SK-N-DZ (cell line): ENCODE data around the gene FOXK1. TPM values are rescaled to one million over a fixed set of nuclear protein-coding genes. Genes with fewer than 3 reads are reported as not detected.
"Not testable (repeated sequence)": the region's sequence is repeated elsewhere in the genome, so short reads cannot be mapped to it uniquely, and the experiment has no call there.

ENCODE experiments used
- DNase-seq: peaks from one replicate; pipeline ENCODE4 v3.0.0-alpha.2; 2015; ENCODE audit warnings: low spot score
- polyA plus RNA-seq, 2 experiments: library from polyadenylated mRNA; depleted of rRNA; stranded (reverse); fragments of >200 nt; gene quantifications; 2 replicates each; pipeline ENCODE4 v1.2.3, GENCODE V29; 2014

FOXK1 gene
- 10.5 and 11.9 TPM in 2 replicates for polyA plus RNA-seq (2014; cell fraction: cytosol; rRNA removed)
- polyA plus RNA-seq (2014; cell fraction: nucleus; rRNA removed), result 11.5 and 14.7 TPM in 2 replicates

- peak; percentile 60 for DNase-seq
Measured at GRCh38 chr7:4681886-4682620, at the start of gene FOXK1. FOXK1 (plus strand) TSS chr7:4682295; CDS start chr7:4682309, 14 bp downstream.

DNA sequence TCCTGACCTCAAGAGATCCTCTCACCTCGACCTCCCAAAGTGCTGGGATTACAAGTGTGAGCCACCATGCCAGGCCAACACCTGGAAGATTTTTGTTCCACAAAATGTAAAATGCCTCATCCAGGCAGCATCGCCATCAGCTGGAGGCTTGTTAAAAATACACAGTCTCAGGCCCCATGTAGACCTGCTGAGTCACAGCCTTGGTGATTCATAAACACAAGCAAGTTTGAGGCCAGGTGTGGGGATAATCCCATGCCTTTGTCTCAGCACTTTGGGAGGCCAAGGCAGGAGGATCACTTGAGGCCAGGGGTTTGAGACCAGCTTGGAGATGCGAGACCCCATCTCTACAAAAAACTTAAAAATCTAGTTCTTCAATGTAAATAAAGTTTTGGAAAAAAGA, 49.1 kb upstream of the FOXK1 start:
- DNase-seq, result no peak

GRCh38 chr7:4634166-4634565, 47.9 kb upstream of the FOXK1 start:
- DNase-seq, result no peak

- DNase-seq, result no peak
Measured at GRCh38 chr7:4638781-4639575, 43.1 kb upstream of the FOXK1 start.

DNA sequence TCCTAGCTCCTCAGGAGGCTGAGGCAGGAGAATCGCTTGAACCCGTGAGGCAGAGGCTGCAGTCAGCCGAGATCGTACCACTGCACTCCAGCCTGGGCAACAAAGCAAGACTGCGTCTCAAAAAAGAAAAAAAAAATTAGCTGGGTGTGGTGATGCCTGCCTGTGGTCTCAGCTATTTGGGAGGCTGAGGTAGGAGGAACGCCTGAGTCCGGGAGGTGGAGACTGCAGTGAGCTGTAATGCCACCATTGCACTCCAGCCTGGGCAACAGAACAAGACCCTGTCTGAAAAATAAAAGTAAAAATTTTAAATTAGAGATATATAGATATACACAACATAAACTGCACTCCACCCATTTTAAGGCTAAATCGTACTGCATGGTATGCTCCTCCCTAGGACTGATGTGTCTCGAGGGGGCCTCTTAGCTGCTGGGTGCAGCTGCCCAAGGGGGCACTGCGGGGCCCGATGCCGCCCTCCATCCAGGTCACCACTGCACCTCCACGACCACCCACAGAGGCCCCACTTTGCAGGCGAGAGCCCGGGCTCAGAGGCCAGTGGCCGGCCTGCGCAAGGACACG, 40.9 kb upstream of the FOXK1 start:
- DNase-seq, result no peak

GRCh38 chr7:4641667-4642467, 40.2 kb upstream of the FOXK1 start:
- peak; percentile 94 for DNase-seq

GRCh38 chr7:4642468-4643203, 39.5 kb upstream of the FOXK1 start:
- DNase-seq, result no peak

DNA sequence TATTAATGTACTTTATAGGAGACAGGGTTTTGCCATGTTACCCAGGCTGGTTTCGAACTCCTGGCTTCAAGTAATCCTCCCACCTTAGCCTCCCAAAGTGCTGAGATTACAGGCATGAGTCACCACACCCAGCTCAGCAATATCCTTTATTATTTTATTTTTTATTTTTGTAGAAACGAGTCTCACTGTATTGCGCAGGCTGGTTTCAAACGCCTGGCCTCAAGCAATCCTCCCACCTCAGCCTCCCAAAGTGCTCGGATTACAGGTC, 39.0 kb upstream of the FOXK1 start:
- not testable (repeated sequence) for DNase-seq

- no peak for DNase-seq
Measured at GRCh38 chr7:4645246-4645645, 36.8 kb upstream of the FOXK1 start.

DNA sequence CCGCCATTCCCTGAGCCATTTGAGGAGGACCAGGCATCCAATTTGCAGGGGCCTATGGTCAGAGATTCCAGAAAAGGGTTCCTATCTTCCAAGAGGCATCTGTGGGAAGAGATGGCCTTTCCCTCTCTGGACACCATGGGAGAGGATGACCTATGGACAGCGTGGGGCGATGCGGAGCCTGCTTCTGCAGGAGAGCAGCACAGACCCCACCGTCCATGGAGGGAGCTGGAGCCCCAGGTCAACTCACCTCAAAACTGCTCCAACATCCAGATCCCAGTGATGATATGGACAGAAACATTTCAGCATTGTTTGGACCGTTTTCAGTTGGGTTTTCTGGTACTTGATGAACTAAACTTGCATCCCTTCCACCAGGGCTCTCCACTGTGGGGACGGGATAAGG, 34.0 kb upstream of the FOXK1 start:
- DNase-seq, result no peak

DNA sequence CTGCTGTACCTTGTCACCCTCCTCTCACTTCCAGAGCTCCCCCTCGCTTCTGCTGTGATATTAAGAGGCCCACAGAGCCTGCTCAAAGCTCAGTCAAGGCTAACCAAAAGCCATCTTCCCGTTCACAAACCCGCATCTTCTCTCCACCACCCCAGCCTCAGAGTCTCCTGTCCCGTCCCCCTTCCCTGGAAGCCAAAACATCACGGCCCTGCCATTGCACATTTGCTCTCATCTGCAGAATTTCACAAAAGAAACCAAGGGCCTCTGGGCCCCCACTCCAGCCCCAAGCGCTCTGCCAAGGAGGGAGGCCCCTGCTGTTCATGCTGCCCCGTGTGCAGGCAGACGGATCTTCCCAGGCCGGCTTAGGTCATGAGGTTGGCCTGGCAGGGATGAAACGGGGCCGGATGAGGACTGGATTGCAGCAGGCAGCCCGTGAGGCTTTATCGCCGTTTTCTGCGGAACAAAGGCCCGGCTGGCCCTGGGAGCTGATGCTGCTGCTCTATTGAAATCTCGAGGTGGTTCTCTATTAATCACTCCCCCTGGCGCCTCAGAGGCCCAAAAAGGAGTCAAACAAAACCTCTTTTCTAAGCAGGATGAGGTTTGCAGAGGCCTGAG, 31.6 kb upstream of the FOXK1 start:
- DNase-seq, result no peak

- DNase-seq, result no peak
Measured at GRCh38 chr7:4653771-4654170, 28.3 kb upstream of the FOXK1 start.

DNA sequence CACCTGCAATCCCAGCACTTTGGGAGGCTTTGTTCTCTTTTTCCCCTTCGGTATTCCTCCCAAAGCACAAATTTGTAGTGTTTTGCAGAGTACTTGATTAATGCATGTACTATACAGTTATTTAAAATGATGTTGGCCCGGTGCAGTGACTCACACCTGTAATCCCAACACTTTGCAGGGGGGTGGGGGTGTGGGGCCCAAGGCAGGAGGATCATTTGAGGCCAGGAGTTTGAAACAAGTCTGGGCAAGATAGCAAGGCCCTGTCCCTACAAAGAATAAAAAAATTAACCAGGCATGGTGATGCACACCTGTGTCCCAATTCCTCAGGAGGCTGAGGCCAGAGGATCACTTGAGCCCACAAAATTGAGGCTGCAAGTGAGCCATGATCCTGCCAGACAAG, 26.8 kb upstream of the FOXK1 start:
- no peak for DNase-seq

DNA sequence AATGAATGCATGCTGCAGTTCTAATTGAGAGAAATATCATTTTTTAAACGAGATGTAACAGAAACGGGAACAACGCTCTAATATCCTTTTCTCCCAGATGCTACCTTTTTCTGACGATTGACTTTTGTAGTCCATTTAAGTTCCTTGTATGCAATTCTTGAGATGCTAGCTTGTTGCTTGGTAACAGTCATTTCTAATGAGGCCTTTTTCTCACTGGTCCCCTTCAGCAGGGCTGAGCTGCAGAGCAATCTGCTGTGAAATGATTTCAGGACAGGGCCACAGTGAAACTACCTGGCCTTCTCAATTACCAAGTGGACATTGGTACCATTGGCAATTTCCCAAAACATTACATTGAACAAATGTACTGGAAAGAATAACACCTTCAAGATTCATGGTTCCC, 26.2 kb upstream of the FOXK1 start:
- no peak for DNase-seq

DNA sequence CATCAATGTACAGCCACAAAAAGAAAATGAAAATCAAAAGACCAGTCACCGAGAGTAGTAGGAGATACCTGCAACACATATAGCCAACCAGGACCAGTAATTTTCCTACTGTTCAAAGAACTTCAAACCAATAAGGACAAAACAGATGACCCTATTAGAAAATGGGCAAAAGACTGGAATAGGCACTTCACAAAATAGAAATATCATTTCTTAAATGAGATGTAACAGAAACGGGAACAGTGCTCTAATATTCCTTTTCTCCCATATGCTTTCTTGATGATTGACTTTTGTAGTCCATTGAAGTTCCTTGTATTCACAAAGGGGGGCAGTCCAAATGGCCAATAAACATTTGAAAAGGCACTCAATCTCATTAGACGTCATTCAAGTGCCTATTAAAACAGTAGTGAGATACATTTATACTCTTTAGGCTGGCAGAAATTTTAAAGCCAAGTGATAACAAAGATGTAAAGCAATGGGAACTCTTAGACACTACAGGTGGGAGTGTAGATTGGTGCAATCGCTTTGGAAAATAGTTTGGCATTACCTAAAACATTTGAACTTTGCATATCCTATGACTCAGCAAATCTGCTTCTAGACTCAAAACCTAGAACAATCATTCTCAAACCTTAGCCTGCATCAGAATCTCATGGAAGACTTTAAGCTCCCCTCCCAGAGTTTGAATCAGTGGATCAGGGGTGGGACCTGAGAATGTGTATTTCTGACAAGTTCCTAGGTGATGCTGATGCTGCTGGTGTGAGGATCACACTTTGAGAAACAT, 24.3 kb upstream of the FOXK1 start:
- no peak for DNase-seq

DNA sequence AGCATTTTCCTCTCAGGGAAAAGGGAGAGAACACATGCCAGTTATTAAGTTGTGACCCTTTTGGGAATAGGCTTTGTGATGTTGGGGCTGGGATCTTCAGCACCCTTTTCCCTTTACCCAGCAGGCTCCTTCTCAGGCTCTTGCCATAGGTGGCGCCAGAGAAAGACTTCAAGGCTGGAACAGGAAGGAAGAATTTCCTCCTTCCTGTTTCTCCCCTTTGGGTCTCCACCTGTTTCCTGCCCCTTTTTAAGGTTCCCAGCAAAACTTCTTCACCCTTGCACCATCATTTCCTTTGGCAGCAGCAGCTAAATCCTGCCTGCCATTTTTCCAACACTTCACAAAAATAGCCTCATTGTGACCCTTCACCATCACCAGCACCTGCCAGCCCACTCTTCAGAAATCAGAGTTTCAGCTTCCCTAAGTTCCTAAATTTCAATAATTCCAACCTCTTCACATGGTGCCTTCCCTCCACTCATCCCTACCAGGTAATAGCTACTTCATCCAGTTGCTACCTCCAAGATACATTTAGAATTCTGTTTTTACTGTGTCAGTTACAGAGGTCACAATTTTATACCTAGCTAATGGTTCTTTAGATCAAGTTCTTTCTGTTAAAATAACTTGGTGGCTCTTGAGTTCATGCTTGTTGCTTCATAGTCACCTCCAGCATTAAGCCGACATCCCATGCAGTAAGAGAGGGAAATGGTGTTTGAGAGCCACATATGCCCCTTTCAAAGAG, 22.4 kb upstream of the FOXK1 start:
- no peak for DNase-seq

DNA sequence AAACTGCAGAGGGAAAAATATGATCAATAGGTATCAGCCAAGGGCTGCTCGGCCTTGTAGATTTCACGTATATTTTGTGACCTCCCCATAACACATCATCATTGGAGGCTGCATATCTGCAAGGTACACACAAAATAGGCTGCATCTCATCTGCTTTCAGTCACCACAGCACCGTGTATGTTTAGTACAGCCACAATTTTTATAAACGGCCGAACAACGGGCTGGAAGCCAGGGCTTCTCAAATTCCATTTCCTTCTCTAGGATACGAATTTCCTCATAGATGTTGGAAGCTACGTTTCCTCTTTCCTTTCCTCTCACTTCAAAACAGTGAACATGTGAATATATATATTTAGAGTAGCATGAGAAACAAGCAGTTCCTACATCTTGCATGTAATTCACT, 20.2 kb upstream of the FOXK1 start:
- DNase-seq, result no peak

GRCh38 chr7:4663239-4664018, 18.7 kb upstream of the FOXK1 start:
- DNase-seq, result no peak

DNA sequence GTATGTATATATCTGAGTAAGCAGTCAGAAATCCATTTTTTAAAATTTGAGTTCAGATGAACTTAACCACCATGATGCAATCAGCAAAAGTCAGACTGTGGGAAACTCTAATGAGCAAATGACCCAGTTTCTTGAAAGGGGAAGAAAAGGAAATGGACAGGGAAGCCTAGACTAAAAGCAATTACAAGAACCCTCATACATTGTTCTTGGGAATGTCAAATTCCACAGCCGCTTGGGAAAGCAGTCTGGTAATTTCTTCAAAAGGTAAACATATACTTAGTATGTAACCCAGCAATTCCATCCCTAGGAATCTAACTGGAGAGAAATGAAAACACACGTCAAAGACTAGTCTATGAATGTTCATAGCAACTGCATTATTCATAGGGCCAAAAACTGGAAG, 16.4 kb upstream of the FOXK1 start:
- no peak for DNase-seq
